Measurements from ENCODE around the gene ERN2. TPM values are rescaled to one million over a fixed set of nuclear protein-coding genes. Genes with fewer than 3 reads are reported as not detected.

ERN2 gene
- total and polyA plus RNA-seq, 2 of the 13 experiments (the other 11 are each of a cell fraction or from before 2014, with no cell fraction given), result 2.2 to 3.5 TPM

DNA sequence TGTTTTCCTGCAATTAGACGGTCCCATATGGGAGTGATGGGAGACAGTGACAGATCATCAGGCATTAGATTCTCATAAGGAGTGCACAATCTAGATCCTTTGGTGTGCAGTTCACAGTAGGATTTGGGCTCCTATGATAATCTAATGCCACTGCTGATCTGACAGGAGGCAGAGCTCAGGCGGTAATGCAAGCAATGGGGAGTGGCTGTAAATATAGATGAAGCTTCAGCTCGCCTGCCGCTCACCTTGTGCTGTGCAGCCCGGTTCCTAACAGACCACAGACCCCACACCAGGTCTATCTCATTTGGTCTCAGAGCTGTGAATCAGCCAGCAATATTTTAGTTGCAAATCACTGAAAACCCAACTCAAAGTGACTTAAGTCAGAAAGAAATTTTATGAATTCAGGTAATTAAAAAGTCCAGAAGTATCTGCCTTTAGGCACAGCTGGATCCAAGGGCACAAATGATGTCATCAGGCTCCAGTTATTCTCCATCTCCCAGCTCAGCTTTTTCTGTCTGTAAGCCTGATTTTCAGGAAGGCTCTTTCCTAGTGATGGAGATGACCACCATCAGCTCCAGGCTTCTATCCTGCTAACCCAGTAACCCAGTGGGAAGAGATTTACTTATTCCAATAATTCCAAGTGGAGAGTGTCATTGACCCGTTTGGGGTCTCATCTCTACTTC, 45.1 kb upstream of the ERN2 start:
- DNase-seq (ENCODE audit: low spot score), result no peak
- Histone ChIP-seq H3K4me2 (ENCODE audit: low read depth, low read length) (no peak overlapping the region), H3K79me2 (ENCODE audit: insufficient read depth, low read length) (no peaks in the 10 kb centered on the region), H3K27me3 (ENCODE audit: control insufficient read depth in 1 of 2, insufficient read depth in 2 of 2, low read length in 2 of 2) (peaks cover 5 to 24% of the 10 kb centered on the region in 2 experiments; a peak in 4 of 5 replicates), H3K27ac (ENCODE audit: extremely low read length, insufficient read depth, low read length) (no peak overlapping the region), H3K36me3 (replicated peaks in 1 of 2; ENCODE audit: control insufficient read depth in 1 of 2, insufficient read depth in 2 of 2, low read length in 2 of 2) (no peaks in the 10 kb centered on the region), H3K9ac (ENCODE audit: insufficient read depth, low read depth, low read length) (no peak overlapping the region), H3K9me3 (ENCODE audit: low read length) (no peaks in the 10 kb centered on the region), H3K4me3 (replicated peaks in 1 of 3; ENCODE audit: insufficient read depth in 1 of 3, low read depth in 2 of 3, low read length in 3 of 3) (no peak overlapping the region), H4K20me1 (ENCODE audit: insufficient read depth, low read length) (no peaks in the 10 kb centered on the region), H3K4me1 (ENCODE audit: insufficient read depth, low read length) (peaks cover 9% of the 10 kb centered on the region; the same call in 1 of the 2 replicates), H2AFZ (ENCODE audit: low read length) (no peak overlapping the region)
- ATAC-seq, result no peak
- ChIA-PET CTCF (ENCODE audit: low intra/inter-chr PET ratio, low total read pairs) (no interaction called here), POLR2A (no interaction called here)
- BruUV-seq (replicated peaks), result no TSS peak
- in situ Hi-C loops (cut with HindIII; ENCODE audit: extremely low pct_ligation_motif_present, low pct_unique_long_range_greater_than_20kb), result no loop called here
- FAIRE-seq, result no peak
- TF ChIP-seq ATF7 (IDR thresholded peaks at IDR 0.05), result peak; percentile 67
- TF ChIP-seq ATF7 (CRISPR knock-in tag; IDR thresholded peaks at IDR 0.05), result no peak
- no peak for TF ChIP-seq IKZF4 (CRISPR knock-in tag; IDR thresholded peaks at IDR 0.05; ENCODE audit: borderline replicate concordance, low read depth, not compliant biosample characterization)
- 41% methylated on average over 6 of the region's 6 CpGs for WGBS (ENCODE audit: low lambda C conversion rate)
- intact Hi-C loops (cut with micrococcal nuclease; ENCODE audit: unreplicated experiment), result no loop called here

DNA sequence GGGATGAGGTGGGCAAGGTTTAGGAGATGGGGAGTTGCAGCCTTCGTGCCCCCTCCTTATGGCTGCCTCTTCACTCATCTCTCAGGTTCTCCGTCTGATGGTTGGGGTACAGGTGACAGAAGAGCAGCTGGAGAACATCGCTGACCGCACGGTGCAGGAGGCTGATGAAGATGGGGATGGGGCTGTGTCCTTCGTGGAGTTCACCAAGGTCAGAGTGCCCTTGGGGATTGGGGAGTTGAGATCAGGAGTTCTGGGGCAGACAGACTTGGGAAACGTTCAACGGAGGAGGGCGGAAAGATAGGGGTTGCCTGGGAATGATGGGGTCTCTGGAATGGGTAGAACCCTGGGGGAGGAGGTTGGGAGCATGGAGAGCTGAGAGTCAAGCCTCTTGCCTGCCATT, 44.1 kb upstream of the ERN2 start:
- no TSS peak for BruUV-seq (replicated peaks)
- Histone ChIP-seq H2AFZ (ENCODE audit: low read length) (no peak overlapping the region), H3K27ac (ENCODE audit: extremely low read length, insufficient read depth, low read length) (no peak overlapping the region), H3K36me3 (replicated peaks in 1 of 2; ENCODE audit: control insufficient read depth in 1 of 2, insufficient read depth in 2 of 2, low read length in 2 of 2) (no peaks in the 10 kb centered on the region), H3K4me2 (ENCODE audit: low read depth, low read length) (no peak overlapping the region), H3K9me3 (ENCODE audit: low read length) (no peaks in the 10 kb centered on the region), H3K4me1 (ENCODE audit: insufficient read depth, low read length) (peaks cover 9% of the 10 kb centered on the region; the same call in 1 of the 2 replicates), H3K4me3 (replicated peaks in 1 of 3; ENCODE audit: insufficient read depth in 1 of 3, low read depth in 2 of 3, low read length in 3 of 3) (no peak overlapping the region), H3K9ac (ENCODE audit: insufficient read depth, low read depth, low read length) (no peak overlapping the region), H3K79me2 (ENCODE audit: insufficient read depth, low read length) (no peaks in the 10 kb centered on the region), H4K20me1 (ENCODE audit: insufficient read depth, low read length) (no peaks in the 10 kb centered on the region), H3K27me3 (ENCODE audit: control insufficient read depth in 1 of 2, insufficient read depth in 2 of 2, low read length in 2 of 2) (peaks cover 5 to 24% of the 10 kb centered on the region in 2 experiments; a peak in 4 of 5 replicates)
- ATAC-seq (no peak), DNase-seq (ENCODE audit: low spot score) (no peak), FAIRE-seq (no peak)
- 66% methylated on average over 9 of the region's 9 CpGs for WGBS (ENCODE audit: low lambda C conversion rate)
- ChIA-PET POLR2A (no interaction called here), CTCF (ENCODE audit: low intra/inter-chr PET ratio, low total read pairs) (no interaction called here)
- intact Hi-C loops (cut with micrococcal nuclease; ENCODE audit: unreplicated experiment) (no loop called here), in situ Hi-C loops (cut with HindIII; ENCODE audit: extremely low pct_ligation_motif_present, low pct_unique_long_range_greater_than_20kb) (no loop called here)
- no peak for TF ChIP-seq PITX1 (CRISPR knock-in tag; IDR thresholded peaks at IDR 0.05)
- TF ChIP-seq ZBTB20 (CRISPR knock-in tag; IDR thresholded peaks at IDR 0.05; ENCODE audit: borderline replicate concordance, low read depth), result no peak
- TF ChIP-seq BRCA1 (CRISPR knock-in tag; IDR thresholded peaks at IDR 0.05), result no peak
- no peak for TF ChIP-seq ONECUT2 (CRISPR knock-in tag; IDR thresholded peaks at IDR 0.05)
- no peak for TF ChIP-seq HIVEP1 (CRISPR knock-in tag; IDR thresholded peaks at IDR 0.05)
- TF ChIP-seq FOXO1 (CRISPR knock-in tag; IDR thresholded peaks at IDR 0.05), result no peak
- TF ChIP-seq, protein P1, sequence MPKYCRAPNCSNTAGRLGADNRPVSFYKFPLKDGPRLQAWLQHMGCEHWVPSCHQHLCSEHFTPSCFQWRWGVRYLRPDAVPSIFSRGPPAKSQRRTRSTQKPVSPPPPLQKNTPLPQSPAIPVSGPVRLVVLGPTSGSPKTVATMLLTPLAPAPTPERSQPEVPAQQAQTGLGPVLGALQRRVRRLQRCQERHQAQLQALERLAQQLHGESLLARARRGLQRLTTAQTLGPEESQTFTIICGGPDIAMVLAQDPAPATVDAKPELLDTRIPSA (CRISPR knock-in tag; IDR thresholded peaks at IDR 0.05; ENCODE audit: borderline replicate concordance), result no peak
- TF ChIP-seq, protein P2, sequence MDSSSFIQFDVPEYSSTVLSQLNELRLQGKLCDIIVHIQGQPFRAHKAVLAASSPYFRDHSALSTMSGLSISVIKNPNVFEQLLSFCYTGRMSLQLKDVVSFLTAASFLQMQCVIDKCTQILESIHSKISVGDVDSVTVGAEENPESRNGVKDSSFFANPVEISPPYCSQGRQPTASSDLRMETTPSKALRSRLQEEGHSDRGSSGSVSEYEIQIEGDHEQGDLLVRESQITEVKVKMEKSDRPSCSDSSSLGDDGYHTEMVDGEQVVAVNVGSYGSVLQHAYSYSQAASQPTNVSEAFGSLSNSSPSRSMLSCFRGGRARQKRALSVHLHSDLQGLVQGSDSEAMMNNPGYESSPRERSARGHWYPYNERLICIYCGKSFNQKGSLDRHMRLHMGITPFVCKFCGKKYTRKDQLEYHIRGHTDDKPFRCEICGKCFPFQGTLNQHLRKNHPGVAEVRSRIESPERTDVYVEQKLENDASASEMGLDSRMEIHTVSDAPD (CRISPR knock-in tag; IDR thresholded peaks at IDR 0.05), result no peak
- TF ChIP-seq, protein P3, sequence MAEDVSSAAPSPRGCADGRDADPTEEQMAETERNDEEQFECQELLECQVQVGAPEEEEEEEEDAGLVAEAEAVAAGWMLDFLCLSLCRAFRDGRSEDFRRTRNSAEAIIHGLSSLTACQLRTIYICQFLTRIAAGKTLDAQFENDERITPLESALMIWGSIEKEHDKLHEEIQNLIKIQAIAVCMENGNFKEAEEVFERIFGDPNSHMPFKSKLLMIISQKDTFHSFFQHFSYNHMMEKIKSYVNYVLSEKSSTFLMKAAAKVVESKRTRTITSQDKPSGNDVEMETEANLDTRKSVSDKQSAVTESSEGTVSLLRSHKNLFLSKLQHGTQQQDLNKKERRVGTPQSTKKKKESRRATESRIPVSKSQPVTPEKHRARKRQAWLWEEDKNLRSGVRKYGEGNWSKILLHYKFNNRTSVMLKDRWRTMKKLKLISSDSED (CRISPR knock-in tag; IDR thresholded peaks at IDR 0.05), result no peak
- no peak for TF ChIP-seq CEBPB (IDR thresholded peaks at IDR 0.05; ENCODE audit: borderline replicate concordance, low read depth, low read length)

All from HepG2 (cell line).